PC-3 (cell line): ENCODE results near the gene ACYP2. TPM values are rescaled to one million over a fixed set of nuclear protein-coding genes. Genes with fewer than 3 reads are reported as not detected.
A peak's percentile ranks its signal among the peaks of the same experiment; 100 is the strongest.

Source experiments
- ATAC-seq: fragments of 200-7000 bp; cut with Tn5 transposase; 2 replicates; pipeline ENCODE4 v1.9.1; 2020; ENCODE audit warnings: mild to moderate bottlenecking, moderate library complexity
- BruUV-seq: library from RNA; stranded (reverse); fragments of 400-500 nt; replicated peaks from 2 replicates; lab custom pipeline; 2021; lab: Mats Ljungman, UMichigan
- CTCF ChIA-PET: fragments of 300-600 bp; sonication (Branson Sonifier 250); formaldehyde crosslinking; loops from one replicate; lab custom pipeline; 2022; ENCODE audit warnings: antibody characterized with exemption; lab: Charles Lee
- POLR2A ChIA-PET: fragments of 300-600 bp; sonication (Branson Sonifier 250); formaldehyde crosslinking; loops from one replicate; lab custom pipeline; 2022; ENCODE audit warnings: antibody characterized with exemption; ENCODE audit not compliant: unreplicated experiment; lab: Charles Lee
- DNase-seq: peaks from one replicate; pipeline ENCODE4 v3.0.0-alpha.2; 2015
- H2AFZ ChIP-seq: fragments of 300-600 bp; sonication (generic); 2 replicates; pipeline ENCODE4 v1.6.0; 2016; ENCODE audit warnings: antibody characterized with exemption, low read length
- H3F3A ChIP-seq: fragments of 300-600 bp; sonication (generic); one replicate; pipeline ENCODE4 v1.6.0; 2017; ENCODE audit warnings: antibody characterized with exemption, low read length, control low read depth, mild to moderate bottlenecking; ENCODE audit not compliant: unreplicated experiment
- H3K27ac ChIP-seq: fragments of 300-600 bp; sonication (generic); 2 replicates; pipeline ENCODE4 v1.5.1; 2016; ENCODE audit warnings: mild to moderate bottlenecking, low read length
- H3K27me3 ChIP-seq: fragments of 300-600 bp; sonication (generic); 2 replicates; pipeline ENCODE4 v1.6.1; 2016; ENCODE audit warnings: low read length, mixed read lengths
- H3K36me3 ChIP-seq: fragments of 300-600 bp; sonication (generic); 2 replicates; pipeline ENCODE4 v1.6.1; 2016; ENCODE audit warnings: low read depth, mixed run types, low read length, mixed read lengths
- H3K4me1 ChIP-seq: fragments of 300-600 bp; sonication (generic); 2 replicates; pipeline ENCODE4 v1.5.1; 2016; ENCODE audit warnings: low read length; ENCODE audit not compliant: insufficient read depth
- H3K4me2 ChIP-seq: fragments of 300-600 bp; sonication (generic); 2 replicates; pipeline ENCODE4 v1.6.0; 2016; ENCODE audit warnings: low read length
- H3K4me3 ChIP-seq: fragments of 300-600 bp; sonication (generic); 2 replicates; pipeline ENCODE4 v1.5.1; 2016; ENCODE audit warnings: mild to moderate bottlenecking, low read length, mixed read lengths
- H3K79me2 ChIP-seq: fragments of 300-600 bp; sonication (generic); 2 replicates; pipeline ENCODE4 v1.6.1; 2017; ENCODE audit warnings: low read length, mixed read lengths
- H3K9ac ChIP-seq: fragments of 300-600 bp; sonication (generic); 2 replicates; pipeline ENCODE4 v1.6.0; 2016; ENCODE audit warnings: mild to moderate bottlenecking, low read length
- H3K9me2 ChIP-seq: fragments of 300-600 bp; sonication (generic); replicated peaks from 2 replicates; pipeline ENCODE4 v1.6.1; 2016; ENCODE audit warnings: mixed run types, low read length, mixed read lengths
- H3K9me3 ChIP-seq: fragments of 300-600 bp; sonication (generic); 2 replicates; pipeline ENCODE4 v1.6.1; 2016; ENCODE audit warnings: low read length, mixed read lengths
- H4K20me1 ChIP-seq: fragments of 300-600 bp; sonication (generic); 2 replicates; pipeline ENCODE4 v1.6.1; 2016; ENCODE audit warnings: low read length, mixed read lengths
- CTCF ChIP-seq: fragments of 300-600 bp; sonication (generic); conservative IDR thresholded peaks from 2 replicates; pipeline ENCODE4 v1.5.1; 2017; ENCODE audit warnings: antibody characterized with exemption, low read depth, mild to moderate bottlenecking, low read length
- EZH2 ChIP-seq: fragments of 300-600 bp; sonication (generic); IDR thresholded peaks from one replicate; pipeline ENCODE4 v1.6.1; 2017; ENCODE audit warnings: antibody characterized with exemption, mild to moderate bottlenecking, low read length; ENCODE audit not compliant: unreplicated experiment
- EZH2phosphoT487 ChIP-seq: fragments of 300-600 bp; sonication (generic); IDR thresholded peaks from 2 replicates; pipeline ENCODE4 v1.6.1; 2018; ENCODE audit warnings: mild to moderate bottlenecking, antibody characterized with exemption, low read length, borderline replicate concordance
- intact Hi-C: fragments of 100-400 bp; cut with micrococcal nuclease; formaldehyde crosslinking; loops from 2 replicates; pipeline ENCODE4 v1.9.0; 2023
- total RNA-seq: library from RNA; depleted of rRNA; stranded (reverse); fragments of >200 nt; gene quantifications from 2 replicates; pipeline ENCODE4 v1.2.3, GENCODE V29; 2014

Gene ACYP2
- total RNA-seq, 1 experiment from 2014 or later: 8.3 TPM

- Histone ChIP-seq H3F3A (no peaks in the 10 kb centered on the region), H3K4me1 (no peaks in the 10 kb centered on the region), H3K4me3 (no peak overlapping the region), H3K9me3 (no peaks in the 10 kb centered on the region), H3K27me3 (no peaks in the 10 kb centered on the region), H3K79me2 (no peaks in the 10 kb centered on the region), H2AFZ (no peak overlapping the region), H3K9ac (no peak overlapping the region), H3K36me3 (no peaks in the 10 kb centered on the region), H4K20me1 (no peaks in the 10 kb centered on the region), H3K4me2 (no peak overlapping the region), H3K27ac (no peak overlapping the region), H3K9me2 (no peaks in the 10 kb centered on the region; the same call in 1 of the 2 replicates)
- no TSS peak for BruUV-seq
- TF ChIP-seq EZH2: no peak
- no peak for TF ChIP-seq CTCF
- TF ChIP-seq EZH2phosphoT487: no peak
- intact Hi-C loops: no loop called here
- no peak for DNase-seq
- ATAC-seq: no peak
- CTCF ChIA-PET: no interaction called here
- POLR2A ChIA-PET: no interaction called here
Measured at GRCh38 chr2:54133056-54133455, 17.6 kb downstream of the ACYP2 start.

- no peak overlapping the region for H3K4me3 ChIP-seq
- no peaks in the 10 kb centered on the region for H3K27me3 ChIP-seq
- CTCF ChIA-PET: interaction anchor here (0.6 to 0.7 kb wide), 2 partner anchors 9 to 361 kb away, joined by 3 read pairs; no protein-coding TSS in a partner anchor
- intact Hi-C loops: no loop called here
- DNase-seq: no peak
- H3K9me2 ChIP-seq: no peaks in the 10 kb centered on the region
- H3K4me2 ChIP-seq: no peak overlapping the region
- no peaks in the 10 kb centered on the region for H4K20me1 ChIP-seq
- no TSS peak for BruUV-seq
- no peaks in the 10 kb centered on the region for H3K9me3 ChIP-seq
- no peaks in the 10 kb centered on the region for H3K79me2 ChIP-seq
- H3K9ac ChIP-seq: no peak overlapping the region
- H3K36me3 ChIP-seq: no peaks in the 10 kb centered on the region
- POLR2A ChIA-PET: no interaction called here
- no peak overlapping the region for H3K27ac ChIP-seq
- TF ChIP-seq EZH2 (no peak), CTCF (no peak), EZH2phosphoT487 (no peak)
- no peaks in the 10 kb centered on the region; the same call in 1 of the 2 replicates for H3K4me1 ChIP-seq
- H3F3A ChIP-seq: no peaks in the 10 kb centered on the region
- no peak overlapping the region for H2AFZ ChIP-seq
- peak; percentile 51 for ATAC-seq
Measured at GRCh38 chr2:54139210-54139609, 23.8 kb downstream of the ACYP2 start.

- intact Hi-C loops: no loop called here
- Histone ChIP-seq H3K9me3 (no peaks in the 10 kb centered on the region), H3K36me3 (no peaks in the 10 kb centered on the region), H3K27ac (no peak overlapping the region), H3K9ac (no peak overlapping the region), H3K79me2 (no peaks in the 10 kb centered on the region), H3F3A (no peaks in the 10 kb centered on the region), H4K20me1 (no peaks in the 10 kb centered on the region), H3K4me1 (no peaks in the 10 kb centered on the region; the same call in 1 of the 2 replicates), H3K4me2 (no peak overlapping the region), H3K27me3 (no peaks in the 10 kb centered on the region), H3K4me3 (no peak overlapping the region), H3K9me2 (no peaks in the 10 kb centered on the region), H2AFZ (no peak overlapping the region)
- POLR2A ChIA-PET: no interaction called here
- TF ChIP-seq EZH2: no peak
- TF ChIP-seq CTCF: no peak
- ATAC-seq (no peak), DNase-seq (peak; percentile 31)
- CTCF ChIA-PET: no interaction called here
- no TSS peak for BruUV-seq
Measured at GRCh38 chr2:54143780-54144179, 28.4 kb downstream of the ACYP2 start.
